Measurements from ENCODE around the gene VPS41. TPM values are rescaled to one million over a fixed set of nuclear protein-coding genes. Genes with fewer than 3 reads are reported as not detected.

Gene VPS41
- total RNA-seq, 1 donor from 2014 or later, result 95.5 TPM

DNA sequence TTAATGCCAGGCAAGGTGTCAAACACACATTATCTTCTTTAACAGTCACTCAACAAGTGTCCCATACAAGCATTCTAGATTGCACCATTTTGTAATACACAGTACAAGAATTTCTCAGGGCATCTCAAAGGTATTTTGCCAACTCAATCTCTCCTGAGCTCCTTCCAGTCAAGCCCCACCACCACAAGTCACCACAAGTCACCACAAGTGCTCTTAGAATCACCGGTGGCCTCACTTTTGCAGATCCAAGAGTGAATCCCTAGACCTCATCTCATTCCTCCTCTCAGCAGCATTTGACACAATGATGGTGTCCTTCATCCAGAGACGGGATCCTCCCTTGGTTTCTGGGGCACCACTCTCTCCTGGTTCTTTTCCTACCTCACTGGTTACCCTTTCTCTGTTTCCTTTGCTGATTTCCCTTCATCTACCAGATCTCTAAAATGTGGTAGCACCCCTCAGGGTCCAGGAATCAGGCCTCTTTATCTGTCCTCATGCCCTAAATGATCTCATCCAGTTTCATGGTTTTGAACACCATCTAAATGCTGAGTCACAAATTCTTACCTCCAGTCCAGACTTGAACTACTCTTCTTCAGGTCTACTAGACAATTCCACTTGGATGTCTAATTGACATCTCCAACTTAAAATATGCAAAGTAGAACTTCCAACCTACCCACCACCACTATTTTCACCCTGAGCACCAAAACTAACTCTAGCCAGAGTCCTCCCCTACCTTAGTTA lies 26.9 kb downstream of the VPS41 start:
- no peak for DNase-seq (ENCODE audit: extremely low spot score, unreplicated experiment)
- Mint-ChIP-seq H3K36me3 (peaks cover 25% of the 10 kb centered on the region), H3K9me3 (no peaks in the 10 kb centered on the region), H3K4me3 (no peak overlapping the region), H3K4me1 (ENCODE audit: unreplicated experiment) (no peaks in the 10 kb centered on the region), H3K27ac (no peak overlapping the region), H3K27me3 (no peaks in the 10 kb centered on the region)
- TF ChIP-seq, protein P1, sequence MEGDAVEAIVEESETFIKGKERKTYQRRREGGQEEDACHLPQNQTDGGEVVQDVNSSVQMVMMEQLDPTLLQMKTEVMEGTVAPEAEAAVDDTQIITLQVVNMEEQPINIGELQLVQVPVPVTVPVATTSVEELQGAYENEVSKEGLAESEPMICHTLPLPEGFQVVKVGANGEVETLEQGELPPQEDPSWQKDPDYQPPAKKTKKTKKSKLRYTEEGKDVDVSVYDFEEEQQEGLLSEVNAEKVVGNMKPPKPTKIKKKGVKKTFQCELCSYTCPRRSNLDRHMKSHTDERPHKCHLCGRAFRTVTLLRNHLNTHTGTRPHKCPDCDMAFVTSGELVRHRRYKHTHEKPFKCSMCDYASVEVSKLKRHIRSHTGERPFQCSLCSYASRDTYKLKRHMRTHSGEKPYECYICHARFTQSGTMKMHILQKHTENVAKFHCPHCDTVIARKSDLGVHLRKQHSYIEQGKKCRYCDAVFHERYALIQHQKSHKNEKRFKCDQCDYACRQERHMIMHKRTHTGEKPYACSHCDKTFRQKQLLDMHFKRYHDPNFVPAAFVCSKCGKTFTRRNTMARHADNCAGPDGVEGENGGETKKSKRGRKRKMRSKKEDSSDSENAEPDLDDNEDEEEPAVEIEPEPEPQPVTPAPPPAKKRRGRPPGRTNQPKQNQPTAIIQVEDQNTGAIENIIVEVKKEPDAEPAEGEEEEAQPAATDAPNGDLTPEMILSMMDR (conservative IDR thresholded peaks at IDR 0.05), result no peak

DNA sequence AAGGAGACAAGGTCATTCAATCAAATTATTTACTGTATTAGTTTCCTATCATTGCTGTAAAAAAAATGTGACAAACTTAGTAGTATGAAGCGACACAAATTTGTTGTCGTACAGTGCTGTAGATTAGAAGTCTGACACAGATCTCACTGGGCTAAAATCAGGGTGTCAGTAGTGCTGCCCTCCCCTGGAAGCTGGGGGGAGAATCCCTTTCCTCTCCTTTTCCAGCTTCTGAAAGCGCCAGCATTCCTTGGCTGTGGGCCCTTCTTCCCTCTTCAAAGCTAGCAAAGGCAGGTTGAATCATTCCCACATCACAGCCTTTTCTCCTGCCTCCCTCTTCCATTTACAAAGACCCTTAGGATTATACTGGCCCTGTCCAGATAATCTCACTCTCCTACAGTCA lies 28.0 kb downstream of the VPS41 start:
- Mint-ChIP-seq H3K4me3 (no peak overlapping the region), H3K4me1 (ENCODE audit: unreplicated experiment) (no peaks in the 10 kb centered on the region), H3K36me3 (peaks cover 20% of the 10 kb centered on the region), H3K27me3 (no peaks in the 10 kb centered on the region), H3K27ac (no peak overlapping the region), H3K9me3 (no peaks in the 10 kb centered on the region)
- DNase-seq (ENCODE audit: extremely low spot score, unreplicated experiment), result no peak
- TF ChIP-seq, protein P1 (conservative IDR thresholded peaks at IDR 0.05), result no peak

- DNase-seq (ENCODE audit: extremely low spot score, unreplicated experiment), result no peak
- H3K27ac Mint-ChIP-seq, result no peak overlapping the region
These were observed 28.5 kb downstream of the VPS41 start for GRCh38 chr7:38880454-38880853.

GRCh38 chr7:38880035-38880434 lies 29.0 kb downstream of the VPS41 start:
- Mint-ChIP-seq H3K27me3 (no peaks in the 10 kb centered on the region), H3K36me3 (peaks cover 17% of the 10 kb centered on the region), H3K9me3 (no peaks in the 10 kb centered on the region), H3K4me1 (ENCODE audit: unreplicated experiment) (no peaks in the 10 kb centered on the region), H3K4me3 (no peak overlapping the region), H3K27ac (no peak overlapping the region)
- DNase-seq (ENCODE audit: extremely low spot score, unreplicated experiment), result no peak
- TF ChIP-seq, protein P1 (conservative IDR thresholded peaks at IDR 0.05), result no peak

More at GRCh38 chr7:38880454-38880853, 28.5 kb downstream of the VPS41 start:
- TF ChIP-seq, protein P1 (conservative IDR thresholded peaks at IDR 0.05), result no peak
- Mint-ChIP-seq H3K9me3 (no peaks in the 10 kb centered on the region), H3K4me1 (ENCODE audit: unreplicated experiment) (no peaks in the 10 kb centered on the region), H3K27me3 (no peaks in the 10 kb centered on the region), H3K36me3 (peaks cover 19% of the 10 kb centered on the region), H3K4me3 (no peak overlapping the region)

DNA sequence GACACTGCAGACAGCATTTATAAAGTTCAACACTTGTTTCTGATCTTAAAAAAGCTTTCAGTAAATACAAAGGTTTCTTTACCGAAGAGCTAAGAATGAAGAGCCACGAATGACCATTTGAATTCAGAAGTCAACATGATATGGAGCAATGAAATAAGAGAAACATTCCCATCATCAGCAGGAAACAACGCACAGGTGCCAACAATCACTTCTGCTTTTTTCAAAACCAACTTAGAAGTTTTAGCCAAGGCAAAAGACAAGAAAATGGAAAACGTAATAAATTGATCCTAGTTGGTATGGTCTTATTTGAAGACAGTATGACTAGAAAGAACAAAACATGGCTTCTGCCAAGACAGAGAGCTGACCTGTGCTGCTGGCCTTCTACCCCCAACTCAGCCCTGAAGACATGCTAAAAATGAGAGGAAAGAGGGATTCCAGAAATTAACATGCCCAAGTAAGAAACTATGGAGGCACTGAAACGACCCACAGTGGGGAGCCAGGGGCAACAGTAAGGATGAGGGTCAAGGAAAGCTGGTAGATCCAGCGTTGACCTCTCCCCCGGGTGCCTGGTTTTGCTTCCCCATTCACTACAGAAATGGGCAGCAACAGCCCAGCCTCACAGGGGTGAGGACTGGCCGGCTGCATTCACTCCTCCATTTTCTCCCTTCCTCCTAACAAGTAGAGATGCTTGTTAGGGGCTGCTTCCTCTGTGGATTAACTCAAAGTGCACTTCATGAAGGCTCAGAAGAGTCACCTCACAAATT lies 30.1 kb downstream of the VPS41 start:
- no peaks in the 10 kb centered on the region for H3K27me3 Mint-ChIP-seq
- H3K4me1 Mint-ChIP-seq (ENCODE audit: unreplicated experiment), result no peaks in the 10 kb centered on the region
- H3K9me3 Mint-ChIP-seq, result no peaks in the 10 kb centered on the region
- H3K4me3 Mint-ChIP-seq, result no peak overlapping the region
- no peak for DNase-seq (ENCODE audit: extremely low spot score, unreplicated experiment)
- TF ChIP-seq, protein P1 (conservative IDR thresholded peaks at IDR 0.05), result no peak
- H3K27ac Mint-ChIP-seq, result no peak overlapping the region
- H3K36me3 Mint-ChIP-seq, result peaks cover 12% of the 10 kb centered on the region

Measured in type B pancreatic cell (in vitro differentiated cells).